DOHH2 (cell line): ENCODE data around the gene VTI1A.

Experiments
- H3F3A ChIP-seq: fragments of 200-600 bp; sonication (generic), shearing (Covaris generic); 2 replicates; pipeline ENCODE4 v1.6.0; 2016; ENCODE audit warnings: antibody characterized with exemption, mild to moderate bottlenecking; ENCODE audit not compliant: control insufficient read depth, insufficient read depth
- H3K27ac ChIP-seq: fragments of 200-600 bp; sonication (generic); 2 replicates; pipeline ENCODE4 v1.5.1; 2014; ENCODE audit warnings: low read depth, mild to moderate bottlenecking, low read length, moderate library complexity
- H3K27me3 ChIP-seq: fragments of 200-600 bp; sonication (generic); 2 replicates; pipeline ENCODE4 v1.6.1; 2014; ENCODE audit warnings: mild to moderate bottlenecking, low read length, mixed read lengths; ENCODE audit not compliant: control insufficient read depth
- H3K36me3 ChIP-seq: fragments of 200-600 bp; sonication (generic); 2 replicates; pipeline ENCODE4 v1.6.1; 2014; ENCODE audit warnings: mild to moderate bottlenecking, low read length, moderate library complexity, mixed read lengths; ENCODE audit not compliant: control insufficient read depth
- H3K4me1 ChIP-seq: fragments of 200-600 bp; sonication (generic); 2 replicates; pipeline ENCODE4 v1.6.1; 2014; ENCODE audit warnings: mild to moderate bottlenecking, low read length, mixed read lengths; ENCODE audit not compliant: control insufficient read depth
- H3K4me2 ChIP-seq: fragments of 200-600 bp; sonication (generic); 2 replicates; pipeline ENCODE4 v1.6.0; 2014; ENCODE audit warnings: mild to moderate bottlenecking, low read length, moderate library complexity
- H3K4me3 ChIP-seq: fragments of 200-600 bp; sonication (generic); 2 replicates; pipeline ENCODE4 v1.5.1; 2014; ENCODE audit warnings: mild to moderate bottlenecking, low read length, mixed read lengths
- H3K79me2 ChIP-seq: fragments of 200-600 bp; sonication (generic); 2 replicates; pipeline ENCODE4 v1.6.1; 2014; ENCODE audit warnings: mild to moderate bottlenecking, low read length, mixed read lengths; ENCODE audit not compliant: control insufficient read depth
- H3K9me2 ChIP-seq: fragments of 200-600 bp; sonication (generic); replicated peaks from 2 replicates; pipeline ENCODE4 v1.6.1; 2014; ENCODE audit warnings: mild to moderate bottlenecking, low read length, mixed read lengths; ENCODE audit not compliant: control insufficient read depth
- H3K9me3 ChIP-seq: fragments of 200-600 bp; sonication (generic); 2 replicates; pipeline ENCODE4 v1.6.1; 2014; ENCODE audit warnings: antibody characterized with exemption, low read length, mixed read lengths; ENCODE audit not compliant: control insufficient read depth, insufficient read depth
- H4K20me1 ChIP-seq: fragments of 200-600 bp; sonication (generic); 2 replicates; pipeline ENCODE4 v1.6.0; 2014; ENCODE audit warnings: low read depth, mild to moderate bottlenecking, antibody characterized with exemption, low read length, moderate library complexity; ENCODE audit not compliant: control insufficient read depth, insufficient read depth
- CTCF ChIP-seq: fragments of 200-600 bp; sonication (generic); IDR thresholded peaks from one replicate; pipeline ENCODE4 v1.5.1; 2014; ENCODE audit warnings: antibody characterized with exemption, mild to moderate bottlenecking, low read depth, low read length; ENCODE audit not compliant: poor library complexity, severe bottlenecking
- EZH2phosphoT487 ChIP-seq: fragments of 200-600 bp; sonication (generic); IDR thresholded peaks from 2 replicates; pipeline ENCODE4 v1.6.1; 2017; ENCODE audit warnings: borderline replicate concordance, mild to moderate bottlenecking, antibody characterized with exemption, low read length, moderate library complexity, mixed read lengths

Gene VTI1A

GRCh38 chr10:112603062-112603461 lies 156.0 kb downstream of the VTI1A start:
- Histone ChIP-seq H3K27me3 (no peaks in the 10 kb centered on the region), H3K9me2 (no peaks in the 10 kb centered on the region), H3K4me1 (no peaks in the 10 kb centered on the region), H3K4me2 (no peak overlapping the region), H4K20me1 (no peaks in the 10 kb centered on the region), H3K4me3 (no peak overlapping the region), H3K36me3 (0 out of 2 replicates have a peak, but pooled peaks cover 2% of the 10 kb centered on the region), H3K27ac (no peak overlapping the region), H3K79me2 (no peaks in the 10 kb centered on the region), H3F3A (no peaks in the 10 kb centered on the region), H3K9me3 (no peaks in the 10 kb centered on the region)
- no peak for TF ChIP-seq CTCF
- TF ChIP-seq EZH2phosphoT487: no peak

- no peaks in the 10 kb centered on the region for H3K79me2 ChIP-seq
- no peak for TF ChIP-seq CTCF
- TF ChIP-seq EZH2phosphoT487: no peak
- no peaks in the 10 kb centered on the region for H3K9me2 ChIP-seq
- no peaks in the 10 kb centered on the region for H3F3A ChIP-seq
- H3K4me1 ChIP-seq: no peaks in the 10 kb centered on the region
- no peaks in the 10 kb centered on the region for H3K27me3 ChIP-seq
- 0 out of 2 replicates have a peak, but pooled peaks cover 2% of the 10 kb centered on the region for H3K36me3 ChIP-seq
- H3K4me2 ChIP-seq: no peak overlapping the region
- no peaks in the 10 kb centered on the region for H3K9me3 ChIP-seq
- H3K27ac ChIP-seq: no peak overlapping the region
- H4K20me1 ChIP-seq: no peaks in the 10 kb centered on the region
- H3K4me3 ChIP-seq: no peak overlapping the region
Measured at GRCh38 chr10:112605063-112605462, 158.0 kb downstream of the VTI1A start.

GRCh38 chr10:112607506-112607905 lies 160.5 kb downstream of the VTI1A start:
- no peaks in the 10 kb centered on the region for H4K20me1 ChIP-seq

More at GRCh38 chr10:112607506-112607905, 160.5 kb downstream of the VTI1A start:
- no peaks in the 10 kb centered on the region for H3K9me2 ChIP-seq
- no peaks in the 10 kb centered on the region for H3K4me1 ChIP-seq
- TF ChIP-seq EZH2phosphoT487 (no peak), CTCF (no peak)
- H3F3A ChIP-seq: no peaks in the 10 kb centered on the region
- no peaks in the 10 kb centered on the region for H3K79me2 ChIP-seq
- H3K4me3 ChIP-seq: no peak overlapping the region
- no peak overlapping the region for H3K27ac ChIP-seq
- H3K27me3 ChIP-seq: no peaks in the 10 kb centered on the region
- no peaks in the 10 kb centered on the region for H3K9me3 ChIP-seq
- no peak overlapping the region for H3K4me2 ChIP-seq
- 0 out of 2 replicates have a peak, but pooled peaks cover 2% of the 10 kb centered on the region for H3K36me3 ChIP-seq
